Smooth muscle cell (in vitro differentiated cells): ENCODE data around the gene KCNK3. TPM values are rescaled to one million over a fixed set of nuclear protein-coding genes. Genes with fewer than 3 reads are reported as not detected.

Experiments
- DNase-seq: peaks from one replicate; lab custom pipeline; 2025; ENCODE audit not compliant: unreplicated experiment; lab: John Stamatoyannopoulos, UW
- H2AFZ ChIP-seq: fragments of 200-600 bp; sonication (generic); 2 replicates; pipeline ENCODE4 v1.6.0; 2016; ENCODE audit warnings: antibody characterized with exemption, low read depth, mild to moderate bottlenecking
- H3F3A ChIP-seq: fragments of 200-600 bp; sonication (generic); 2 replicates; pipeline ENCODE4 v1.6.0; 2017; ENCODE audit warnings: antibody characterized with exemption, low read depth
- H3K27ac ChIP-seq: fragments of 200-600 bp; sonication (generic); 2 replicates; pipeline ENCODE4 v1.5.1; 2016; ENCODE audit warnings: low read depth, mild to moderate bottlenecking
- H3K27me3 ChIP-seq: fragments of 200-600 bp; sonication (generic); 2 replicates; pipeline ENCODE4 v1.6.1; 2016; ENCODE audit warnings: low read depth, mild to moderate bottlenecking
- H3K36me3 ChIP-seq: fragments of 200-600 bp; sonication (generic); 2 replicates; pipeline ENCODE4 v1.5.1; 2016; ENCODE audit warnings: low read depth
- H3K4me1 ChIP-seq: fragments of 200-600 bp; sonication (generic); 2 replicates; pipeline ENCODE4 v1.5.1; 2016; ENCODE audit warnings: low read depth
- H3K4me2 ChIP-seq: fragments of 200-600 bp; sonication (generic); 2 replicates; pipeline ENCODE4 v1.6.0; 2016; ENCODE audit warnings: mild to moderate bottlenecking
- H3K4me3 ChIP-seq: fragments of 200-600 bp; sonication (generic); 2 replicates; pipeline ENCODE4 v1.5.1; 2016; ENCODE audit warnings: mild to moderate bottlenecking
- H3K79me2 ChIP-seq: fragments of 200-600 bp; sonication (generic); 2 replicates; pipeline ENCODE4 v1.6.0; 2016; ENCODE audit warnings: low read depth, mild to moderate bottlenecking
- H3K9ac ChIP-seq: fragments of 200-600 bp; sonication (generic); 2 replicates; pipeline ENCODE4 v1.6.0; 2016; ENCODE audit warnings: low read depth
- H3K9me3 ChIP-seq: fragments of 200-600 bp; sonication (generic); replicated peaks from 2 replicates; pipeline ENCODE4 v1.5.1; 2016; ENCODE audit warnings: low read depth
- H4K20me1 ChIP-seq: fragments of 200-600 bp; sonication (generic); 2 replicates; pipeline ENCODE4 v1.6.0; 2016; ENCODE audit warnings: low read depth
- CTCF ChIP-seq: fragments of 200-600 bp; sonication (generic); IDR thresholded peaks from 2 replicates; pipeline ENCODE4 v1.5.1; 2017; ENCODE audit warnings: borderline replicate concordance, mild to moderate bottlenecking, antibody characterized with exemption; ENCODE audit not compliant: insufficient read depth, poor library complexity, severe bottlenecking
- WGBS: methylation state at CpG from one replicate; pipeline ENCODE4 v1.1.7; 2016; ENCODE audit warnings: low lambda C conversion rate; 5-methylcytosine and 5-hydroxymethylcytosine counted together
- polyA plus RNA-seq: library from polyadenylated mRNA; unstranded; fragments of >200 nt; fragmentation: Nextera tagmentation; extraction: Ambion mirVana; gene quantifications from 2 replicates; pipeline ENCODE4 v1.2.1, GENCODE V29; 2016
- total RNA-seq: library from RNA; depleted of rRNA; stranded (reverse); fragments of >200 nt; gene quantifications from 2 replicates; pipeline ENCODE4 v1.2.3, GENCODE V29; 2014

KCNK3 gene
- total and polyA plus RNA-seq, 2 experiments from 2014 or later, result 1.1 to 7.5 TPM

GRCh38 chr2:26731714-26732113 lies 39.2 kb downstream of the KCNK3 start:
- H3K79me2 ChIP-seq, result no peaks in the 10 kb centered on the region
- DNase-seq, result no peak
- no peak overlapping the region for H3K27ac ChIP-seq
- H3K27me3 ChIP-seq, result no peaks in the 10 kb centered on the region
- H3K9me3 ChIP-seq, result no peaks in the 10 kb centered on the region
- peaks cover 4% of the 10 kb centered on the region for H3F3A ChIP-seq
- H4K20me1 ChIP-seq, result no peaks in the 10 kb centered on the region
- WGBS, result 90% methylated on average over 4 of the region's 4 CpGs
- H3K4me1 ChIP-seq, result no peaks in the 10 kb centered on the region
- TF ChIP-seq CTCF, result no peak
- H2AFZ ChIP-seq, result no peak overlapping the region
- H3K4me2 ChIP-seq, result no peak overlapping the region
- H3K36me3 ChIP-seq, result no peaks in the 10 kb centered on the region
- no peak overlapping the region for H3K4me3 ChIP-seq
- H3K9ac ChIP-seq, result no peak overlapping the region

- Histone ChIP-seq H3K4me1 (no peaks in the 10 kb centered on the region), H3K9ac (no peak overlapping the region), H3K9me3 (no peaks in the 10 kb centered on the region), H3K4me3 (no peak overlapping the region), H3K27me3 (no peaks in the 10 kb centered on the region), H3K79me2 (no peaks in the 10 kb centered on the region), H3K4me2 (no peak overlapping the region), H3K27ac (no peak overlapping the region), H3K36me3 (no peaks in the 10 kb centered on the region), H2AFZ (no peak overlapping the region), H4K20me1 (no peaks in the 10 kb centered on the region), H3F3A (peaks cover 4% of the 10 kb centered on the region)
- WGBS, result 98% methylated on average over 3 of the region's 3 CpGs
- no peak for DNase-seq
- TF ChIP-seq CTCF, result no peak
Observed at GRCh38 chr2:26732446-26732845, 39.9 kb downstream of the KCNK3 start.

- Histone ChIP-seq H3K4me1 (no peaks in the 10 kb centered on the region), H2AFZ (no peak overlapping the region), H3K4me2 (no peak overlapping the region), H3K27me3 (no peaks in the 10 kb centered on the region), H3K36me3 (no peaks in the 10 kb centered on the region), H3K27ac (no peak overlapping the region), H3K4me3 (no peak overlapping the region), H3K9me3 (no peaks in the 10 kb centered on the region), H4K20me1 (no peaks in the 10 kb centered on the region), H3F3A (peaks cover 4% of the 10 kb centered on the region), H3K79me2 (no peaks in the 10 kb centered on the region), H3K9ac (no peak overlapping the region)
- no peak for DNase-seq
- TF ChIP-seq CTCF, result no peak
- 71% methylated on average over 9 of the region's 9 CpGs for WGBS
Observed at GRCh38 chr2:26733413-26733812, 40.9 kb downstream of the KCNK3 start.

- no peak overlapping the region for H3K4me3 ChIP-seq
- no peak overlapping the region for H3K4me2 ChIP-seq
- DNase-seq, result peak; percentile 13
- H3K36me3 ChIP-seq, result no peaks in the 10 kb centered on the region
- H3K4me1 ChIP-seq, result no peaks in the 10 kb centered on the region
- H3K9me3 ChIP-seq, result no peaks in the 10 kb centered on the region
- no peak overlapping the region for H2AFZ ChIP-seq
- H3K9ac ChIP-seq, result no peak overlapping the region
- H3K79me2 ChIP-seq, result no peaks in the 10 kb centered on the region
- H4K20me1 ChIP-seq, result no peaks in the 10 kb centered on the region
- peaks cover 4% of the 10 kb centered on the region for H3F3A ChIP-seq
- no peaks in the 10 kb centered on the region for H3K27me3 ChIP-seq
- no peak for TF ChIP-seq CTCF
- H3K27ac ChIP-seq, result no peak overlapping the region
- 20% methylated on average over 5 of the region's 5 CpGs for WGBS
Observed at GRCh38 chr2:26735097-26735496, 42.6 kb downstream of the KCNK3 start.
